Activated T-helper 2 cell treated with anti-CD3 and anti-CD28 coated beads, Interferon-gamma antibody, Interleukin-2, Interleukin-4, amounts not matched to agents 10 μg/mL and 5 μg/mL and 100 μg/mL, durations not matched to agents 14 hours and 24 hours and 36 hours (primary cell): ENCODE results near the gene RABEP2. TPM values are rescaled to one million over a fixed set of nuclear protein-coding genes. Genes with fewer than 3 reads are reported as not detected.
"Not testable (repeated sequence)": the region's sequence is repeated elsewhere in the genome, so short reads cannot be mapped to it uniquely, and the experiment has no call there.

Source experiments
- DNase-seq: peaks from one replicate; pipeline ENCODE4 v3.0.0; 2021; ENCODE audit warnings: low spot score
- H3K27ac Mint-ChIP-seq: one replicate; pipeline ENCODE4 v1.8.0; 2021; ENCODE audit warnings: mixed read lengths
- H3K27me3 Mint-ChIP-seq: one replicate; pipeline ENCODE4 v1.8.0; 2021; ENCODE audit warnings: low read depth, mixed read lengths
- H3K36me3 Mint-ChIP-seq: one replicate; pipeline ENCODE4 v1.8.0; 2021; ENCODE audit warnings: low read depth, mixed read lengths
- H3K4me1 Mint-ChIP-seq: one replicate; pipeline ENCODE4 v1.8.0; 2021; ENCODE audit warnings: low read depth, mixed read lengths
- H3K4me3 Mint-ChIP-seq: one replicate; pipeline ENCODE4 v1.8.0; 2021; ENCODE audit warnings: low read depth, mild to moderate bottlenecking, moderate library complexity, mixed read lengths
- H3K9me3 Mint-ChIP-seq: one replicate; pipeline ENCODE4 v1.8.0; 2021; ENCODE audit warnings: mixed read lengths
- intact Hi-C: fragments of 100-400 bp; cut with micrococcal nuclease; formaldehyde crosslinking; loops from one replicate; pipeline ENCODE4 v1.15.1; 2023
- total RNA-seq: library from RNA; stranded (reverse); gene quantifications from 2 replicates; pipeline ENCODE4 v1.2.3, GENCODE V29; 2022

Gene RABEP2
- total RNA-seq, 1 donor from 2014 or later = 20.6 TPM

- intact Hi-C loops = no loop called here
- Mint-ChIP-seq H3K27me3 (no peaks in the 10 kb centered on the region), H3K9me3 (no peaks in the 10 kb centered on the region), H3K4me1 (peaks cover 13% of the 10 kb centered on the region), H3K4me3 (no peak overlapping the region), H3K27ac (no peak overlapping the region), H3K36me3 (no peaks in the 10 kb centered on the region)
- no peak for DNase-seq
Observed at GRCh38 chr16:28943281-28943680, 18.2 kb upstream of the RABEP2 start.

- H3K27me3 Mint-ChIP-seq, H3K9me3 Mint-ChIP-seq, H3K4me3 Mint-ChIP-seq, H3K27ac Mint-ChIP-seq, H3K36me3 Mint-ChIP-seq, DNase-seq, intact Hi-C loops: not testable (repeated sequence)
- H3K4me1 Mint-ChIP-seq = peaks cover 14% of the 10 kb centered on the region
Observed at GRCh38 chr16:28939825-28940224, 14.8 kb upstream of the RABEP2 start.

GRCh38 chr16:28938721-28939120, 13.7 kb upstream of the RABEP2 start:
- no peak for DNase-seq
- no peak overlapping the region for H3K4me3 Mint-ChIP-seq
- no peaks in the 10 kb centered on the region for H3K27me3 Mint-ChIP-seq
- intact Hi-C loops = no loop called here
- no peaks in the 10 kb centered on the region for H3K36me3 Mint-ChIP-seq
- no peaks in the 10 kb centered on the region for H3K9me3 Mint-ChIP-seq
- no peak overlapping the region for H3K27ac Mint-ChIP-seq
- peaks cover 12% of the 10 kb centered on the region for H3K4me1 Mint-ChIP-seq

GRCh38 chr16:28937222-28937876, 12.3 kb upstream of the RABEP2 start:
- Mint-ChIP-seq H3K4me3 (no peak overlapping the region), H3K36me3 (no peaks in the 10 kb centered on the region)
- intact Hi-C loops = no loop called here

GRCh38 chr16:28936784-28937155, 11.7 kb upstream of the RABEP2 start:
- Mint-ChIP-seq H3K27me3 (no peaks in the 10 kb centered on the region), H3K36me3 (no peaks in the 10 kb centered on the region), H3K9me3 (no peaks in the 10 kb centered on the region), H3K27ac (no peak overlapping the region), H3K4me3 (peak overlapping the region; percentile 72), H3K4me1 (peaks cover 11% of the 10 kb centered on the region)
- no peak for DNase-seq
- intact Hi-C loops = no loop called here

More at GRCh38 chr16:28937222-28937876, 12.3 kb upstream of the RABEP2 start:
- peaks cover 11% of the 10 kb centered on the region for H3K4me1 Mint-ChIP-seq
- no peak for DNase-seq
- H3K27me3 Mint-ChIP-seq = no peaks in the 10 kb centered on the region
- no peak overlapping the region for H3K27ac Mint-ChIP-seq
- H3K9me3 Mint-ChIP-seq = no peaks in the 10 kb centered on the region

GRCh38 chr16:28935924-28936783, 11.1 kb upstream of the RABEP2 start:
- H3K36me3 Mint-ChIP-seq = no peaks in the 10 kb centered on the region
- H3K4me1 Mint-ChIP-seq = peaks cover 11% of the 10 kb centered on the region
- H3K9me3 Mint-ChIP-seq = no peaks in the 10 kb centered on the region
- H3K4me3 Mint-ChIP-seq = peak overlapping the region; percentile 72
- peak overlapping the region; percentile 10 for H3K27ac Mint-ChIP-seq
- intact Hi-C loops = no loop called here
- H3K27me3 Mint-ChIP-seq = no peaks in the 10 kb centered on the region
- DNase-seq = peak; percentile 87

GRCh38 chr16:28935346-28935745, 10.3 kb upstream of the RABEP2 start:
- Mint-ChIP-seq H3K27me3 (no peaks in the 10 kb centered on the region), H3K27ac (no peak overlapping the region), H3K4me3 (no peak overlapping the region), H3K36me3 (no peaks in the 10 kb centered on the region), H3K4me1 (peaks cover 18% of the 10 kb centered on the region), H3K9me3 (no peaks in the 10 kb centered on the region)
- intact Hi-C loops = no loop called here
- no peak for DNase-seq

- no peaks in the 10 kb centered on the region for H3K27me3 Mint-ChIP-seq
- H3K36me3 Mint-ChIP-seq = no peaks in the 10 kb centered on the region
Observed at GRCh38 chr16:28933171-28933570, 8.1 kb upstream of the RABEP2 start.

GRCh38 chr16:28932339-28933141, 7.5 kb upstream of the RABEP2 start:
- no peaks in the 10 kb centered on the region for H3K27me3 Mint-ChIP-seq
- no peaks in the 10 kb centered on the region for H3K9me3 Mint-ChIP-seq
- peaks cover 18% of the 10 kb centered on the region for H3K4me1 Mint-ChIP-seq
- H3K4me3 Mint-ChIP-seq = no peak overlapping the region
- intact Hi-C loops = no loop called here
- no peak overlapping the region for H3K27ac Mint-ChIP-seq
- no peaks in the 10 kb centered on the region for H3K36me3 Mint-ChIP-seq
- DNase-seq = no peak

More at GRCh38 chr16:28933171-28933570, 8.1 kb upstream of the RABEP2 start:
- no peak overlapping the region for H3K27ac Mint-ChIP-seq
- peaks cover 18% of the 10 kb centered on the region for H3K4me1 Mint-ChIP-seq
- no peaks in the 10 kb centered on the region for H3K9me3 Mint-ChIP-seq
- no peak overlapping the region for H3K4me3 Mint-ChIP-seq
- intact Hi-C loops = no loop called here
- DNase-seq = no peak

GRCh38 chr16:28931801-28932225, 6.8 kb upstream of the RABEP2 start, which contains the start of gene CD19:
TSS of gene CD19 (plus strand) at chr16:28931971. CDS start at chr16:28932001, 30 bp downstream.
- no peak for DNase-seq
- no peaks in the 10 kb centered on the region for H3K27me3 Mint-ChIP-seq
- H3K9me3 Mint-ChIP-seq = no peaks in the 10 kb centered on the region
- H3K4me1 Mint-ChIP-seq = peaks cover 18% of the 10 kb centered on the region
- no peaks in the 10 kb centered on the region for H3K36me3 Mint-ChIP-seq
- H3K27ac Mint-ChIP-seq = no peak within 1 kb of the TSS
- no peak within 1 kb of the TSS for H3K4me3 Mint-ChIP-seq
- intact Hi-C loops = no loop called here

- Mint-ChIP-seq H3K4me3 (no peak overlapping the region), H3K4me1 (peaks cover 14% of the 10 kb centered on the region), H3K36me3 (no peaks in the 10 kb centered on the region), H3K27me3 (no peaks in the 10 kb centered on the region), H3K9me3 (no peaks in the 10 kb centered on the region), H3K27ac (no peak overlapping the region)
- no peak for DNase-seq
- intact Hi-C loops = no loop called here
Observed at GRCh38 chr16:28930652-28931051, 5.6 kb upstream of the RABEP2 start.

GRCh38 chr16:28930203-28930602, 5.2 kb upstream of the RABEP2 start:
- H3K27ac Mint-ChIP-seq = no peak overlapping the region
- H3K36me3 Mint-ChIP-seq = no peaks in the 10 kb centered on the region
- no peak overlapping the region for H3K4me3 Mint-ChIP-seq
- H3K27me3 Mint-ChIP-seq = no peaks in the 10 kb centered on the region
- peaks cover 11% of the 10 kb centered on the region for H3K4me1 Mint-ChIP-seq
- DNase-seq = no peak
- no peaks in the 10 kb centered on the region for H3K9me3 Mint-ChIP-seq
- intact Hi-C loops = no loop called here
